Mammary epithelial cell (primary cell): ENCODE results near the gene FUT7.

Source experiments
- EZH2 ChIP-seq: IDR thresholded peaks from 2 replicates; pipeline ENCODE4 v1.6.1; 2012; ENCODE audit warnings: low read length, inconsistent platforms, borderline replicate concordance
- TF ChIP-seq, protein P1 (sequence below), 2 donors: IDR thresholded peaks in 1 of 2; conservative IDR thresholded peaks in 1 of 2; 2 replicates each; pipeline ENCODE4 v1.5.1; 2011 to 2012; ENCODE audit warnings: inconsistent platforms in 2 of 2, low read length in 2 of 2, mild to moderate bottlenecking in 2 of 2, control low read depth in 1 of 2, low read depth in 1 of 2; ENCODE audit not compliant: insufficient read depth in 1 of 2; ENCODE audit errors: extremely low read depth in 1 of 2

DNA sequence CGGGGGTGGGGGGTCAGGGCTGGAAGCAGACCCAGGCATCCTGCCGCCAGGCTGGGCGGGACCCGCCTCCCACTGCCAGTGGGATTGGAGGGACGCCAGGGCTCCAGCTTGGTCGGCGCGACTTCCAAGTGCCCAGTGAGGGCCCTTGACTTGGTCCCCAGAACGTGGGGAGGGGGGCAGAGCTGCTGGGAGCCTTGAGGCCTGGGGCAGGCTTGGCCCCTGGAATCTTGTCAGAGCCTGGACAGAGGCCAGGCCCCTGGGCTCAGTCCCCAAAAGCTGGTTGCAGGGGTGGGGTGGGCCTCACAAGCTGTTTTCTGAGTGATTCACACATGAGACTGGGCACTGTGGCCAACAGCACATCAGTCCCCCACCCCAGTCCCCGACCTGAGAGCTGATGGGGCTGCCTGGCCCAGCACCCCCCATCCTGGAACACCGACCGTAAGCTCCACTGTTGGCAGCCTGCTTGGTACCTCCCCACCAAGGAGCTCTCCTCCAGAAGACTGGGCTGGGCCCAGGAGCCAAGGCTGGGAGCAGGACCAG is 36.0 kb downstream of the FUT7 start:
- TF ChIP-seq, protein P1, sequence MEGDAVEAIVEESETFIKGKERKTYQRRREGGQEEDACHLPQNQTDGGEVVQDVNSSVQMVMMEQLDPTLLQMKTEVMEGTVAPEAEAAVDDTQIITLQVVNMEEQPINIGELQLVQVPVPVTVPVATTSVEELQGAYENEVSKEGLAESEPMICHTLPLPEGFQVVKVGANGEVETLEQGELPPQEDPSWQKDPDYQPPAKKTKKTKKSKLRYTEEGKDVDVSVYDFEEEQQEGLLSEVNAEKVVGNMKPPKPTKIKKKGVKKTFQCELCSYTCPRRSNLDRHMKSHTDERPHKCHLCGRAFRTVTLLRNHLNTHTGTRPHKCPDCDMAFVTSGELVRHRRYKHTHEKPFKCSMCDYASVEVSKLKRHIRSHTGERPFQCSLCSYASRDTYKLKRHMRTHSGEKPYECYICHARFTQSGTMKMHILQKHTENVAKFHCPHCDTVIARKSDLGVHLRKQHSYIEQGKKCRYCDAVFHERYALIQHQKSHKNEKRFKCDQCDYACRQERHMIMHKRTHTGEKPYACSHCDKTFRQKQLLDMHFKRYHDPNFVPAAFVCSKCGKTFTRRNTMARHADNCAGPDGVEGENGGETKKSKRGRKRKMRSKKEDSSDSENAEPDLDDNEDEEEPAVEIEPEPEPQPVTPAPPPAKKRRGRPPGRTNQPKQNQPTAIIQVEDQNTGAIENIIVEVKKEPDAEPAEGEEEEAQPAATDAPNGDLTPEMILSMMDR (conservative IDR thresholded peaks at IDR 0.05 in 1 of 2, IDR thresholded peaks at IDR 0.05 in 1 of 2; ENCODE audit: extremely low read depth in 1 of 2, insufficient read depth in 1 of 2, low read depth in 1 of 2, low read length in 2 of 2) = no peak
- no peak for TF ChIP-seq EZH2
